ENCODE measurements around the gene TFIP11.

- TF ChIP-seq CBX2 (IDR thresholded peaks at IDR 0.05; ENCODE audit: borderline replicate concordance, low read depth): no peak
- no peak for TF ChIP-seq CTCF (IDR thresholded peaks at IDR 0.05)
- TF ChIP-seq POLR2A (IDR thresholded peaks at IDR 0.05; ENCODE audit: low read length): no peak
- no peak for TF ChIP-seq KDM1A (IDR thresholded peaks at IDR 0.05; ENCODE audit: low read depth)
- no peak for TF ChIP-seq REST (IDR thresholded peaks at IDR 0.05)
Measured at GRCh38 chr22:26466196-26466595, 46.1 kb downstream of the TFIP11 start.

Data from A549 (cell line).